ENCODE results near the gene VPS39. TPM values are rescaled to one million over a fixed set of nuclear protein-coding genes. Genes with fewer than 3 reads are reported as not detected.
A peak's percentile ranks its signal among the peaks of the same experiment; 100 is the strongest.

The VPS39 gene
- total RNA-seq, 1 experiment from 2014 or later, result 40.4 TPM

GRCh38 chr15:42130246-42130986 lies 77.7 kb downstream of the VPS39 start:
- no peak for DNase-seq (ENCODE audit: low read depth)

- DNase-seq (ENCODE audit: low read depth), result no peak
These were observed 78.7 kb downstream of the VPS39 start for GRCh38 chr15:42129364-42129763.

GRCh38 chr15:42128476-42128875 lies 79.6 kb downstream of the VPS39 start:
- no peak for DNase-seq (ENCODE audit: low read depth)

- no peak for DNase-seq (ENCODE audit: low read depth)
These were observed 84.6 kb downstream of the VPS39 start for GRCh38 chr15:42123546-42123945.

- no peak for DNase-seq (ENCODE audit: low read depth)
These were observed 86.4 kb downstream of the VPS39 start for GRCh38 chr15:42121682-42122081.

GRCh38 chr15:42121021-42121420 lies 87.1 kb downstream of the VPS39 start:
- no peak for DNase-seq (ENCODE audit: low read depth)

GRCh38 chr15:42120285-42120684 lies 87.8 kb downstream of the VPS39 start:
- no peak for DNase-seq (ENCODE audit: low read depth)

GRCh38 chr15:42119446-42119760 lies 88.7 kb downstream of the VPS39 start:
- DNase-seq (ENCODE audit: low read depth), result no peak

GRCh38 chr15:42118650-42119445 lies 89.3 kb downstream of the VPS39 start:
- peak; percentile 12 for DNase-seq (ENCODE audit: low read depth)

GRCh38 chr15:42111924-42112323 lies 96.2 kb downstream of the VPS39 start:
- DNase-seq (ENCODE audit: low read depth), result no peak

- no peak for DNase-seq (ENCODE audit: low read depth)
These were observed 97.7 kb downstream of the VPS39 start for GRCh38 chr15:42110367-42110766.

- no peak for DNase-seq (ENCODE audit: low read depth)
These were observed 99.3 kb downstream of the VPS39 start for GRCh38 chr15:42108806-42109205.

Other genes starting within 250 kb of the VPS39 start
- gene EHD4, start 235.7 kb downstream of the VPS39 start, total RNA-seq (2014; rRNA removed), result 19.8 and 20.6 TPM in 2 replicates
- not detected in 2 replicates for gene PLA2G4E, start 187.3 kb downstream of the VPS39 start, total RNA-seq (2014; rRNA removed)
- gene PLA2G4D, start 113.7 kb downstream of the VPS39 start, total RNA-seq (2014; rRNA removed), result not detected in 2 replicates
- gene PLA2G4F, start 51.7 kb downstream of the VPS39 start, total RNA-seq (2014; rRNA removed), result not detected in 2 replicates
- 13.1 and 17.7 TPM in 2 replicates for gene GANC, start 64.9 kb upstream of the VPS39 start, total RNA-seq (2014; rRNA removed)
- gene TMEM87A, start 65.1 kb upstream of the VPS39 start, total RNA-seq (2014; rRNA removed), result 40.1 and 52.0 TPM in 2 replicates
- gene CAPN3, start 151.2 kb upstream of the VPS39 start, total RNA-seq (2014; rRNA removed), result 0.17 and 0.77 TPM in 2 replicates